ENCODE data around the gene PKN2.
"Not testable (repeated sequence)": the region's sequence is repeated elsewhere in the genome, so short reads cannot be mapped to it uniquely, and the experiment has no call there.

- TF ChIP-seq SIN3A (IDR thresholded peaks at IDR 0.05; ENCODE audit: borderline replicate concordance, insufficient read depth, low read depth, low read length); POLR2AphosphoS5 (IDR thresholded peaks at IDR 0.05; ENCODE audit: low read depth, low read length); REST (IDR thresholded peaks at IDR 0.05; ENCODE audit: insufficient read depth in 1 of 2, low read depth in 2 of 2, low read length in 1 of 2): not testable (repeated sequence)
- TF ChIP-seq, protein P1, sequence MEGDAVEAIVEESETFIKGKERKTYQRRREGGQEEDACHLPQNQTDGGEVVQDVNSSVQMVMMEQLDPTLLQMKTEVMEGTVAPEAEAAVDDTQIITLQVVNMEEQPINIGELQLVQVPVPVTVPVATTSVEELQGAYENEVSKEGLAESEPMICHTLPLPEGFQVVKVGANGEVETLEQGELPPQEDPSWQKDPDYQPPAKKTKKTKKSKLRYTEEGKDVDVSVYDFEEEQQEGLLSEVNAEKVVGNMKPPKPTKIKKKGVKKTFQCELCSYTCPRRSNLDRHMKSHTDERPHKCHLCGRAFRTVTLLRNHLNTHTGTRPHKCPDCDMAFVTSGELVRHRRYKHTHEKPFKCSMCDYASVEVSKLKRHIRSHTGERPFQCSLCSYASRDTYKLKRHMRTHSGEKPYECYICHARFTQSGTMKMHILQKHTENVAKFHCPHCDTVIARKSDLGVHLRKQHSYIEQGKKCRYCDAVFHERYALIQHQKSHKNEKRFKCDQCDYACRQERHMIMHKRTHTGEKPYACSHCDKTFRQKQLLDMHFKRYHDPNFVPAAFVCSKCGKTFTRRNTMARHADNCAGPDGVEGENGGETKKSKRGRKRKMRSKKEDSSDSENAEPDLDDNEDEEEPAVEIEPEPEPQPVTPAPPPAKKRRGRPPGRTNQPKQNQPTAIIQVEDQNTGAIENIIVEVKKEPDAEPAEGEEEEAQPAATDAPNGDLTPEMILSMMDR (IDR thresholded peaks at IDR 0.05): not testable (repeated sequence)
Measured at GRCh38 chr1:88819642-88820041, 135.6 kb downstream of the PKN2 start.
